HG02970 (cell line): ENCODE data around the gene CACNA1H.

Experiments
- ATAC-seq: cut with Tn5 transposase; IDR thresholded peaks from one replicate; pipeline ENCODE4 v1.9.1; 2021; ENCODE audit warnings: mild to moderate bottlenecking, moderate library complexity, moderate number of reproducible peaks; ENCODE audit not compliant: unreplicated experiment, low FRiP score

Gene CACNA1H

GRCh38 chr16:1156055-1156982 lies 3.4 kb downstream of the CACNA1H start:
- no peak for ATAC-seq

DNA sequence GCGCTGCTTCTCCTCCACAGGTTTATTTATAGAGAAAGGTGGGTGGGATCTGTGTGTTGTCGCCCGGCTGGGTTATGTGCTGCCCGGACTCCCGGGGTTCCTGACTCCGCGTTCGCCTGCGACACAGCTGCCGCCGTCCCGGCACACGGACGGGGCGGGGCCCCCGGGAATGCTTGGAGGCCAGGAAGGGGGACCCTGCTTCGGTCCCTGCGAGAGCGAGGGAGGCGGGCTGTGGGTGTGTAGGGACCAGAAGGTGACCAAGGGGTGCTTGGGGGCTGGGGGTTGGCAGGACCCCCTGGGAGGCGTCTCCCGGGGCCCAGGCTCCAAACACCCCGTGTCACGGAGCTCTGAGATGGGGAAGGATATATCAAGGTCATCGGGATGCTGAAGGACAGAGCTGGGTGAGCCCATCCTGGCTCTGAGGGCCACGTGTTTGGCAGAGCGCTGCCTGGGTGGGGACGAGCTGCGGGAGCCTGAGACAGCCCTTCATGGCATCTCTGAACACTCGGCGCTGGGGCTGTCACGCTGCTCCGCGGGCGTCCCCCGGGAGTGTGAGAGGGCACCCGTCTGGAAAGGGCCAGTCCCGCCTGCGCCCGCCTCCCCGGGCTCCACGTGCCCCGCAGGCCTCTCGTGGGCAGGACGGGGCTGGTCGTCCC lies 4.2 kb downstream of the CACNA1H start:
- ATAC-seq: no peak

DNA sequence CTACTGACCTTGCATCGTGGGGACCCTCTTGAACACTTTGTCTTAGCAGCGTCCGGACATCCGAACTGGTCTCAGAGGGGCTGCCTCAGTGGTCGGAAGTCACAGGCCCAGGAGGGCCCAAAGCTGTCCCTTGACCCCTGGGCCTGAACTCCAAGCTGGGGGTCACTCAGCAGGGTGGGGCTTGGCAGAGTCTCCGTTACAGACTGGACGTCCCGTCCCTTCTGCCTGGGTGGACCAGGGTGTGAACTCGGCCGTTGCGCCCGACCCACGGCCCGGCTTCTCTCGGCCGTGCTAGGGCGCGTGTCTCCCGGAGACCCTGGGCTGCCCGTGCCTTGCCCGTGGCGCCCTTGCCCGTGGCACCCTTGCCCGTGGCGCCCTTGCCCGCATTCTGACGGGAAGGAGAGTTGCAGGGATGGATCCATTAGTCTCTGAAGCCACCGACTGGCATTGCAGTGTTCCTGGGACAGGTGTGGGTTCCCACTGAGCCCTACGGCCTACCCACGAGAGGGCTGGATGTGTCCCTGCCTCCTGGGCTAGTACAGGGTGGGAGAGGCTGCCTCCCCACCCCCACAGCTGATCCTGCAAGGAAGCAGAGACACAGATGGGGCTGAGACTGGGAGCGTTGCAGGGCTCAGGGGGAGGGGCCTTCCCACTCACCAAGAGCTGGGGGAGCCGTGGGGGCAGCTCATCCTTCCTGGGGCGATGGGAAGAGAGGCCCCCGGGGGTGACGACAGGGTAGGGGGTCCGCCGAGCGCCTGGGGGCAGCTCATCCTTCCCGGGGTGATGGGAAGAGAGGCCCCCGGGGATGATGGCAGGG lies 4.9 kb downstream of the CACNA1H start:
- no peak for ATAC-seq

- no peak for ATAC-seq
Observed at GRCh38 chr16:1158456-1159324, 5.8 kb downstream of the CACNA1H start.

- ATAC-seq: no peak
Observed at GRCh38 chr16:1159325-1159972, 6.5 kb downstream of the CACNA1H start.

DNA sequence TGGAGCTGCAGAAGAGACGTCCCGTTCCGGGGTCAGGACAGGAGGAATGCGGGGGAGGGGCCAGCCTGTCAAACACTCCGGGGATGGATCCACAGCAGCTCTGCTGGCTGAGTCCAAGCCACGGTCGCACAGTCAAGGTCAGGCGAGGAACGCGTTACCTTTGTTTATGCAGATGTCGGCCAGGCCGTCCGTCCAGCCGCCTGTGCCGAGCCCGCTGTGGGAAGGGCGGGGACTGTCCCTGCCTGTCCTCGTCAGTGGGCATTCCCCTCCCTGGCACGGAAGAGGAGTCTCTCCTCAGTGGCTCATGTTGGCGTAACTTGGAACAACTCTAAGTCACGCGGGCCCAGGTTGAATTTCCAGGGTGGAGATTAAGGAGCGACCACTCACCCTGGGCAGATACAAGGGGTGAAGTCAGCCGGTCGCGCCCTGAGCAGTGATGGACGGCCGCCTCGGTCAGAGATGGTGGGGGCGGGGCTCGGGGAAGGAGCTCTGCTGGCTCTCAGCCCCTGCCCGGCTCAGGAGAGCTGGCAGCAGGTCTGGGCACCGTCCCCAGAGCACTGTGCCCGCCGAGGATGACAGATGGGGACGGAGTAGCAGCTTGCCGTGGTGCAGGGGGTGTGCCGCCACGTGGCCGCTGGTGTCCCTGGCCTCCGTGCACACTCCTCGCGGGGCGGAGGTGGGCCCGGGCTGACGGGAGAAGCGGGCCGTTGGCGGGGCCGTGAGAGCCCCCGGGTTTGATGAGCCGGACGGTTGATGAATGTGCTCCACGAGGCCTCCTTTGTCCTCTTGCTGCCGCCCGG lies 7.3 kb downstream of the CACNA1H start:
- no peak for ATAC-seq

GRCh38 chr16:1160773-1161348 lies 8.0 kb downstream of the CACNA1H start:
- ATAC-seq: no peak

GRCh38 chr16:1162701-1163566 lies 10.0 kb downstream of the CACNA1H start:
- no peak for ATAC-seq

DNA sequence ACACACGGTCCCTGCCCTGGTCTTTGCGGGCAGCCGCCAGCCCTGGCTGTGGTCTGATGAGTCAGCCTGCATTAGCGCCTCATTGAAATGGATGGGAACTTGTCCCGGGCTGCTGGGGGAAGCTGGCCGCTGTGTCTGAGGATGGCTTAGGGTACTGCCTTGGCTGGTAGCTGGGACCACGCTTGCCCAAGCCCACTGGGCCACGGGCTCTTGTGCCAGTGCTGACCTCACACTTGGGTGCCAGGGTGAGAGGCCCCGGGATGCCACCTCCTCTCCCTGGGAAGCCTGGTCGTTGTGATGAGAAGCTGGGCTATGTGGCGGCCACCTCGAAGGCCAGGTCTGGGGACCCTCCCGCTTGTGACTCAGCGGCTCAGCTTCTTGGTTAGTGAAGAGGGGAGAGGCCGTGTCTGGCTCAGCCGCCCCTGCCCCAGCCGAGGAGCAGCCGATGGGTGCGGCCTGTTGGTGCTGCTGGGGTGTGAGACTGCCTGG lies 10.7 kb downstream of the CACNA1H start:
- no peak for ATAC-seq

DNA sequence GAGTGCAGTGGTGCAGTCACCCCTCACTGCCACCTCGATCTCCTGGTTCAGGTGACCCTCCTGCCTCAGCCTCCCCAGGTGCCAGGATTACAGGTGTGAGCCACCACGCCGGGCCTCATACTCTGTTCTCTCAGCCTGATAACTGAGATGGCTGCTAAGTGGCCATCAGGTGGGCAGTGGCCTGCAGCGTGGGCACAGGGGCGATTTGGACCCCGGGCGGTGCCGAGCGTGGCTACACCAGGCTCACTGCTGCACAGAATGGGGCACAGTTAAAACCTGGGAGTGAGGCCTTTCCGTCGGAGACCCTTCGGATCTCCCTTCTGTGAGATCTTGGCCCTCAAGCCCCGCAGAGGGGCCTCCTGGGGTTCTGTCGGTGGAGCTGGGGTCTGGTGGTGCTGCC lies 11.5 kb downstream of the CACNA1H start:
- no peak for ATAC-seq

GRCh38 chr16:1164975-1165374 lies 12.1 kb downstream of the CACNA1H start:
- no peak for ATAC-seq

- ATAC-seq: no peak
Observed at GRCh38 chr16:1165511-1165910, 12.6 kb downstream of the CACNA1H start.

GRCh38 chr16:1167276-1168107 lies 14.6 kb downstream of the CACNA1H start:
- no peak for ATAC-seq

DNA sequence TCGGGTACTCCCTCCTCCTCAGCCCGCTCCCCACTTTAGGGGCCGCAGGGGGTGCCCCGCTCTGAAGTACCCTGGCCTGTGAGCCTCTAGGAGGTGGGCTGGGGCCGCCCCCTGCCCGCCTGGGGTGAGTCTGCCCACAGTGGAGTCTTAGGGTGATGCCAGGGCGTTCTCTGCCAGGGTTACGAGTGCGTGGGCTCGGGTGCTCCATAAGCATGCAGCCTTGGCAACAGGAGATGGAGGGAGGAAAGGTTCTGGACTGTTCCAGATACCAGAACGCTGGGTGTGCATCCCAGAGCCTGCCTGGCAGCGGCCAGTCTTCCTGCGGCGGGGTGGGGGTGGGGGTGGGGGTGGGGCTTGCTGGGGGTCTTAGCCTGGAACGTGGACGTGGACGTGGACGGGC lies 15.9 kb downstream of the CACNA1H start:
- no peak for ATAC-seq

- ATAC-seq: no peak
Observed at GRCh38 chr16:1169285-1170075, 16.6 kb downstream of the CACNA1H start.

- no peak for ATAC-seq
Observed at GRCh38 chr16:1170076-1170418, 17.1 kb downstream of the CACNA1H start.
